Suppressor macrophage (primary cell): ENCODE measurements around the gene TREX2.

ENCODE experiments used
- DNase-seq, 4 experiments: peaks; one replicate each; pipeline ENCODE4 v3.0.0-alpha.2; 2020 to 2022

Gene TREX2

GRCh38 chrX:153455571-153455970 lies 9.7 kb upstream of the TREX2 start:
- no peak for DNase-seq

DNA sequence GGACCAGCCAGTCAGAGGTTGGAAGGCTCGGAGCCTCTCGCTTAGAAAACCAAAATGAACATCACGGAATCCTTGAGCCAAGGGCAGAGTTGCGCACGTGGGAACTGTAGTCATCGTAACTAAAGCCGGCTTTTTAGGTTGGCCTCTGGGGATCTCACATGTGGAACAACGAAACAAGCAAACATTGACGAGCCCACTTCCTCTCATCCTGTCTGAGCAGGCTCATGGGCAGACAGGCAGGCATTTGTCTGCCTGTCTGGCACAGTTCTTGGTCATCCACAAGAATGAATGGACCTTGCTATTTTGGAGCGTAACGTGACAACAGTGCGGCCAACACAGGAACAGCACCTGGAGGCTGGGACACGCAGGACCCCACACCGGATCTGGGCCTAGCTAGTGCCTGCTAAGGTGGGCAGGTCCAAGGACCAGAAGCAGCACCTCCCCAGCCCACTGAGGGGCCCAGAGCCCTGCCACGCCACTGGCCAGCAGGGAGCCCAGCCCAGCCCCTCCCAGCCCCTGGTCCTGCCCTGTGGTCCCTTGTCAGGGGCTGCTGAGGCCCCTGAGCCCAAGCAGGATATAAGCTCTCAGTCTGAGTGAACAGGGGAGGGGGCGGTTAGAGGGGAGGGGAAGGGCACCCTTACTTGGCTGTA lies 9.2 kb upstream of the TREX2 start:
- DNase-seq = no peak

GRCh38 chrX:153450949-153451277 lies 5.1 kb upstream of the TREX2 start:
- DNase-seq = no peak

DNA sequence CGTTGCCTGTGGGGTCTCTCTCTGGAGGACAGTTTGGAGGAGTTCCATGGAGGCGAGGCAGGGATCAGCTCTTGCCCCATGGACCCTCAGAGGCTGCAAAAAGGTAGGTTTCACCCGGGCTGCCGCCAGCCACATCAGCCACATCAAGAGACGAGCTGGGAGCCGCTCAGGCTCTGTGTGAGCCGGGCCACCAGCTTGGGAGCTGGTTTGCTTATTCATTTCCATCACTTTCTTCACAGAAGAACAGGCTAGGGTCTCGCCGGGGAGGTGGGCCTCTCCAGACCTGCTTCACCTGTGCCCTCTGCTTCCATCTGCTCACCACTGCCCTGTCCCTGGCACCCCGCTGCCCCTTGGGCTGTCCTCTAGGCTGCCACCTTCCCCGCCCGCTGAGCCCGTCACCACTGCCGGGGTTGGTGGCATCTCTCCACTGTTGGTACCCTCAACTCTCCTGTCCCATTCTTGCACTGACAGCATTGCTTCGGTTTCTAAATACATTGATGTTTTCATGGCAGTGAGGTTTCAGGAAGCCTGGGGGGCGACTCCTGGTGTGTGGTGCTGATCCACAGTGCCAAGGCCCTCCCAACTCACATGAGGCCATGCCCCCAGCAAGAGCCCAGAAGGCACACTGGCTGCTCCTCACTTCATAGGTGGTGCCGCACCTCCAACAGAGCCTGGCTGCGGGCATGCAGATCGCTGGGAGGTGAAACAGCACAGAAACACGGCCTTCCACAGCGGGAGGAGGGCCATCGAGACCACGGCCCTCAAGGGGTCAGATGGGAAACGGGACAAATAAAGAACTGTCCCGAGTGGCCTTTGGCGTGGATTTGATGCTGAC lies 4.5 kb upstream of the TREX2 start:
- DNase-seq = no peak

DNA sequence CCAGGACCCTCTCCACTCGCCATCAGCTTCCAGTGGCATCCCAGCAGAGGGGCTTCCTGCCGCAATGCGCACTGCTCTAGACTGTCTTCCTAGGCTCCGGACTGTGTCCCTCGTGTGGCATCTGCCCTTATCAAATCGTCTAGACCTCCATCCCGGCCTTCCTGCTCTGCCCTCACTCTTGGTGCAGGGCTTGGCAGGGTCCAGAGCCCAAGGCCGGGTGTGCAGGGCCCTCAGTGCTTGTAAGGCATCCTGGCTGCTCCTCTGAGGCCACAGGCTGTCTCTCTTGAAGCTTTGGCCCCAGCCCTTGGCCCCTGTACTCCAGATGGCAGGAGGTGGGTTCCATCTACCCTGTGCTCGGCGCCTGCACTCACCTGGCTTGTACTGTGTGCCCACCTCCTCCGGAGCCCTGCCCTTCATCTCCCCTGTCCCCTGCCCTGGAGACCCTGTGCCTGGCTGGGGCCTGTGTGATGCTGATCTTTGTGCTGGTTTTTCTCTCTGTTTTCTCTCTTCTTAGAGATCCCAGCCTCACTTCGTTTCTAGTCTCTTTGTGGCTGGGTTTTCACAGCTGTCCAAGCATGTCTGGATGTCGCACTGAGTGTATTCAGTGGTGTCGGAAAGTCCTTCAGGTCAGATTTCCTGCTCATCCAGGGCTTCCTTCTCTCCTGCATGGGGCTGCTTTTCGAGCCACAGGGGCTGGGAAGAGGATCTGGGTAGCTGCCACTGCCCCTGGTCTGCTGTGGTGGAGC lies 3.7 kb upstream of the TREX2 start:
- no peak for DNase-seq

DNA sequence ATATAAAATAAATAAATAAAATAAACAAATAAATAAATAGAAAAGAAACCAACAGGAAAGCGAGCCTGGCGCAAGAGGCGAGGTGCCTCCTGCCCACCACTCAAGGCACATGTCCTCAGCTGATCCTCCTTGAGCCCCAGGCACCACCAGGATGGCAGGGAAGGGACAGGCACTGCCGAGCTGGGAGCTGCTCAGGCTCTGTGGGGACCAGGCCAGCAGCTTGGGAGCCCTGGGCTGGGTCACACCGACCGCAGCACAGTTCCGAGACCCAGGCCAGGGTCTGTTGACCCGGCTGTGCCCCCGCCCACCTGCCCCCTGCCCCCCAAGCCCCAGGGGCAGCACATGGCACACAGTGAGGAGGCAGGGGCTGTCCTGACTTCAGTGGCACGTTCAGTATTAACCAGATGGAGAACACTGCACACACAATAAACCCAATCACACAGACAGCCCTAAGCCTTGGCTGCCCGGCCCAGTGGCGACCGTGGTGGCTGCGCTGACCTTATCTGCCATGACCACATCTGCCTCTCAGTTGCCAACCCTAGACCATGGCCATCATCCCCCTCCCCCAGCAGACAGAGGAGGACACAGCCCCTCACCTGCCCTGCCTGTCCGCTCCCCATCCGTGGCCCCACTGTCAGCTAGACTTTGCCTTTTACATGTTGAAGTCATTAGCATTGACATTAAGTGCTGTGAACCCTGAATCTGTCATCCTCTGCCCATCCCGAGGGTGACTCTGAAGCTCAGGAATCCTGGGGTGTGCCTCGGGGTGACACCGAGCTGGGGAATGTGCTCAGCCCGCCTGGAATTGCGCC lies 2.9 kb upstream of the TREX2 start:
- DNase-seq = no peak

DNA sequence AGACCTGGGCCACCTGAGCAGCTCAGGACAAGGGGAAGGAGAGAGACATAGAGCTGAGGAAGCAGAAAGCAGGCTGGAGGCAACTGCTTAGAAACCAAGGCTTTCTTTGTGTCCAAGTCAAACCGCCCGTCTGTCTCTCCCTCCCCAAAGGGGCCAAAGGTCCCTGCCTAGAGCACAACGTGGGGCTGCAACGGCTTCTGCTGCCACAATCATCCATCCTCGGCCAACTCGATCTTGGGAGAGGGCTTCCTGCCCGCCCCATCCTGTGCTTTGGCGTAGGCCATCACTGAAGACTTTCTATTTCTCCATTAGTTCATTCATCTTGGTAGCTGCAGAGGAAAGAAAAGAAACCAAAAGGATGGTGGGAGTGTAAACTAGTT lies 1.7 kb upstream of the TREX2 start:
- DNase-seq = no peak

DNA sequence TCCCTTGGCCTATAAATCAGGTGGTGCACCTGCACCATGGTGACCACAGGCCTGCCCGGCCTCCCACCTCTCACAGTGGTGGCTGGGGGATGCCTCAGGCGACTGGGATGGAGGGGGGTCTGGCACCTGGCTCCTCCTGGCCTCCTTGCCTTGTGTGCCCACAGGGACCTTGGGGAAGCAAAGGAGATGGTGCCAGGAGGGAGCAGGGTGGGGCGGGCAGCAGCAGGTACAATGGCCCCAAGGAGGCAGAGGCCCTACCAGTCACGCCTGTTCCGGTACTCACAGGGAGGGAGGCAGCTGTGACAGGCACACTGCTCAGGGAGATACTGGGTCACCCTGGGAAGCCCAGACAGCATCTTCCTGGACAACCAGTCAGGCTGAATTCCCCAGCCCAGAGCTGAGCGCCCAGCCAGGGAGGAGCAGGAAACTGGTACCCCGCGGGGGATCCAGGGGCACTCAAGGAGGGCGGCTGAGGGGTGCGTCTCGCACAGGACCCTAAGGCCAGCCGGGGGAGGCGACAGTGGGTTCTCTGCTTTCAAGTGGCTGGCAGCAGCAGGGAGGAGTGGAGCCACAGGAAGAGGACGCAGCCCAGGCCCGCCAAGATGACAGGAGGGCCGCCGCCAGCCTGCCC lies 1.2 kb upstream of the TREX2 start:
- no peak for DNase-seq

DNA sequence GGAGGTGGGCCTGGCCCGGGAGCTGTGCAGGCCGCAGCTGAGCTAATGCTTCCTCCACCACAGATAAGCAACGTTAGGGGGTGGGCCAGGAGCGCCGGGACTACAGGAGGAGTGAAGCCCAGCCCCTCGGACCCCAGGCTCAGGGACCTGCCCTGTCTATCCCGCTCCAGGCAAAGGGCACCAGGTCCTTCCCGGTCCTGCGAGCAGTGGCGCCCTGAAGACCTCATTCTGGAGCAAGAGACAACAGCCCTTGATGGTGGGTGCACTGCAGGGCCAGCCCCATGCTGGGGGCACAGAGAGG lies 730 bp upstream of the TREX2 start:
- DNase-seq = no peak

DNA sequence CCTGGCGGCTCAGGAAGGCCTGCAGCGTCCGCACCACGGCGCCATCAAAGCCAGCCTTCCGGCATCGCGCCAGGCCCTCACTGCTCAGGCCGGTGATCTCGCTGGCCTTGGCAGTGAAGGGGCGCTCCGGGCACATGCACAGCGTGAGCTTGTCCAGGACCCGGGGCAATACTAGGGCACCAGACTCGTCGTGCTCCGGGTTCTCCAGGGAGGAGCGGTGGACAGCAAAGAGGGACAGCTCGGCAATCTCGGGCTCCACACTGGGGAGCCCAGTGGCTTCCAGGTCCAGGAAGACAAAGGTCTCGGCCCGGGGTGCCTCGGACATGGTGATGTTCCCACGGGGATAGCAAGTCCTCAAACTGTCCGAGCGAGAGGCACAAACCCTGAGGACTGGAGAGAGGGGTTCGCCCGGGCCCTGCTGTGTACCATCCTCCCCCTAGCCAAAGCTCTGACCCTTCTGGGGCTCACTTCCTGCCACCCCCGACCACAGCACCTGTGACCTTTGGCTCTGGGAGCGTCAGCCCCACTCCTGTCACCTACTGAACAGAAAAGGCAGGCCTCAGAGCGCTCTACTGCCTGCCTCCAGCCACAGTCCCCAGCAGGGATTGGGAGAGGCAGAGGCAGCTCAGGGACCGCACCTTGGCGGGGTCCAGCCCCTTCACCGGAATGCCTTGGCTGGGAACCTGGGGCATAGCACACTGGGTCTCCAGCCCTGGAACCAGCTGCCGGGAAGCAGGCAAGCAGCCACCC lies 575 bp downstream of the TREX2 start:
- no peak for DNase-seq

GRCh38 chrX:153444333-153445011 lies 1.4 kb downstream of the TREX2 start:
- no peak for DNase-seq

DNA sequence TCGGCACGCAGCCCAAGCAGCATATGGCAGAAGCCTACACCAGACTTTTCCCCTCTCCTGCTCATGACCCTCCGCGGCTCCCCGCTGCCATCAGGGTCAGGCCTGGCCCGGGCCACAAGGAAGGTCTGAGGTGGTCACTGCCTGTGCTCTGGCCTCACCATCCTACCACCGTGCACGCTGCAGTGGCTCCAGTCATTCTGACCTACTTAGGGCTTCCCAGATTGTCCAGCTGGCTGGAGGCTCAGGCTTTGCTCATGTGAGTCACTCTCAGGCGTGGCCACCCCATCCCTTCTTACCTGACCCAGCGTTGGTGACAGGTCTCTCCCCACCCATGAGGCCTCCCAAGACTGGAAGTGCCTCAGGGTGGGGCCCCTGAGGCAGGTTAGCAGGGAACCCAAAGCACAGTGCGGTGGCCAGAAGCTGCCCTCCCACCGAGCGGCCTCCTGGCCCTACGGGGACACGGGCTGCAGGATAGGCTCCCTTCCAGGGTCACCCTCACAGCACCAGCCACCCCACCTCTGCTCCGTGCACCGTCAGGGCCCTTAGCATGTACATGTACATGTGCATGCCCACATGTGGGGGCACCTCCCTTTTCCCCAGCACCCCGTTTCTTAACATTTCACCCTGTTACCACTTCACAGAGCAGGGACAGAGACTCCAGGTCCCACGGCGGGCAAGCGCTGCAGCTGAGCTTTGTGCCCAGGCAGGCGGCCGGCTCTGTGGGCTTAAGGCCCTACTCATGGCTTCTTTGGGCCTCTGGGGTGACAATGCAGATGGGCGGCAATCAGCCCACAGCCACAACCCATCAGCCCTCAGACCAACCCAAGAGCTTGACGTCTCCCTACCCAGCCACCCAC lies 2.2 kb downstream of the TREX2 start:
- no peak for DNase-seq

GRCh38 chrX:153442463-153442862 lies 3.4 kb downstream of the TREX2 start:
- no peak for DNase-seq

DNA sequence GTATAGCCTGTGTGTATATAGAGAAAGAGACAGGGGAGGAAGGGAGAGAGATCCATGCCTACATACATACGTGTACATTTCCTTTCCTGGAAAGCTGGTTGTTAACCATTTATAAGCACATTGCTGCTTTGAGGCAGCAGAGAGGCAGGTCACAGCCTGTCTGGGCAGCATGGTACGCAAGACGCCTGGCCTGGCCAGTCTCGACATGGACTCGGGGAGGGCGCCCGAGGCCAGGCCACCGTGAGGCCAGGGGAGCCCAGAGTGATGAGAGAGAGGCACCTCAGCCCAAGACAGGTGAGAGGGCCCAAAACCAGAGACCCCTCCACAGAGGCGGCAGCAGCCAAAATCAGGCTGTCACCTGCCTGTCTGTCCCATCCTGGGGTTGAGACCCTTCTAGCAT lies 3.9 kb downstream of the TREX2 start:
- no peak for DNase-seq

GRCh38 chrX:153441296-153441695 lies 4.6 kb downstream of the TREX2 start:
- no peak for DNase-seq

DNA sequence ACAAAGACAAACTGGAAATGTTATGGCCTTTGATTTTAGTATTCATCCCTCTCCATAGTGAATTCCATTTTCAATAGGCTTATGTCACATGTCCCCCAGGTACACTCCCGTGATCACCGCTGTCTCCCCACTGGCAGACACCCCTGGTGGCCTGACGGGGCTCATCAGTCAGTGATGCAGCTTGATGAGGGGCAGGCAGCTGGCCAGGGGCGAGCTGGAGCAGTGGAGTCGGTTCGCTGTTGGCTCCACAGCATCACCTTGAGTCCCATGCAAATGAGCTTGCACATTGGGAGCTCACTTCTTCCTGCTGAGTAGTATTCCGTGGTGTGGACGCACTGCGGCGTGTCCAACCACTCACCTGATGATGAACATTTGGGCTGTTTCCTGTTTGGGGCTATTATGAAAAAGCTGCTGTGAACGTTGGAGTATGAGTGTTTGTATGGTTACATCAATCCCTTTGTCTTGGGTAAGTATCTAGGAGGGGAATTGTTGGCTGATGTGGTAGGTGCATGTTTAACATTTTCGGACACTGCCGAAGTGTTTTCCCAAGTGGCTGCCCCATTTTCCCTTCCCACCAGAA lies 5.2 kb downstream of the TREX2 start:
- no peak for DNase-seq

DNA sequence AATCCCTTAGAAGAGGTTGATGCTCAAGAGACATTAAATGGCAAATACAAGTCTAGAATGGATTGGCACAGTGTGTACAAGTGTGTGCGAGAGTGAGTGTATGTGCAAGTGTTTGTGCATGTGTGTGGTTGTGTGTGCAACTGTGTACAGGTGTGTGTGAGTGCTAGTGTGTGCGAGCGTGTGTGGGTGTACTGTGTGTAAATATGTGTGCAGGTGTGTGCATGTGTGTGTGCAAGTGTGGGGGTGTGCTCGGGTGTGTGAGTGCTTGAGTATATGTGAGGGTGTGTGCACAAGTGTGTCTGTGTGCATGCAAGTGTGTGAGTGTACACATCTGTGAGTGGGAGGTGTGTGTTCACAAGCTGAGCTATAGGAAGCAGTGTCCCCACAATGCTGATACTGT lies 5.9 kb downstream of the TREX2 start:
- DNase-seq = no peak

GRCh38 chrX:153438532-153438931 lies 7.3 kb downstream of the TREX2 start:
- peak; percentile 9 to 44 (median 34) for DNase-seq

DNA sequence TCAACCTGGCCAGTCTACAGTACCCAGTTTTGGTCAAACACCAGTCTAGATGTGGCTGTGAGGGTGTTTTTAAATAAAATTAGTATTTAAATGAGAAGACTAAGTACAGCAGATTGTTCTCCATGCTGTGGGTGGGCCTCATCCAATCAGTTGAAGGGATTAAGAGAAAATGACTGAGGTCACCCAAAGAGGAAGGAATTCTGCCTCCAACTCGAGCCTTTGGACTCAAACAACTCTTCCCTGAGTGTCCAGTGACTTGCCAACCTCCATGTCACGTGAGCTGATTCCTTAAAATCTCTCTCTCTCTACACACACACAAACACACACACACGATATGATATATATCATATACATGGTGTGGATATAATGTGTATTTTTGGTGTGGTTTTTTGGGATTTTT lies 10.0 kb downstream of the TREX2 start:
- DNase-seq = no peak

DNA sequence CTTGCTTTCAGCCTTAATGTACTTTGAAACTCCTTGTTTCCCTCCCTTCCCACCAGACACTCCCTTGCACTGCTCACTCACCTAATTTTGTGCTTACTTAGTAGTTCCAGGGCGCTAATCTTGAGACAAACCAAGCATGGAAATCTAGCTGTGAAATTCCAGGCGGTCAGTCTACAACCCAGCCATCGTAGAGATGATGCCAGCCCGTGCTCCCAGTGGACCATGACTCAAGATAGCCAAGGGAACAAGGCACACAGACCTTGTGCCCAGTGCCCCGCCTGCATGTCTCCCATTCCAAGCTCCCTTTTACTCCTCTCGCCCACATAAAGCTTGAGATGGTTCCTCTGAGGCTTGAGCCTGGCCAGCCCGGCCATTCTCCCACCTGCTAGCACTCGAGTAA lies 11.1 kb downstream of the TREX2 start:
- no peak for DNase-seq
